H1 (cell line): ENCODE data around the gene MIER2. TPM values are rescaled to one million over a fixed set of nuclear protein-coding genes. Genes with fewer than 3 reads are reported as not detected.

ENCODE experiments used
- CTCF ChIA-PET: fragments of 300-600 bp; sonication (Branson Sonifier 250); formaldehyde crosslinking; loops from one replicate; lab custom pipeline; 2021; ENCODE audit not compliant: partially characterized antibody; lab: Charles Lee
- POLR2A ChIA-PET: fragments of 300-600 bp; sonication (Branson Sonifier 250); formaldehyde crosslinking; loops from one replicate; lab custom pipeline; 2021; ENCODE audit warnings: inconsistent platforms; ENCODE audit not compliant: partially characterized antibody; lab: Charles Lee
- DNase-seq, 2 experiments: peaks; one replicate each; pipeline versions ENCODE4 v3.0.0 to v3.0.0-alpha.2; 2010 to 2022; ENCODE audit warnings: low spot score in 2 of 2, low read depth in 1 of 2, mixed read lengths in 1 of 2
- FAIRE-seq: peaks from 2 replicates; lab custom pipeline; 2011; peaks lifted over from hg19 to GRCh38; lab: Jason Lieb, UNC
- H2AFZ ChIP-seq: 2 replicates; pipeline ENCODE4 v1.8.1; 2012; ENCODE audit warnings: low read length, inconsistent platforms
- H2AK5ac ChIP-seq: 2 replicates; pipeline ENCODE4 v1.6.1; 2013; ENCODE audit warnings: low read depth, low read length
- H2BK120ac ChIP-seq: replicated peaks from 2 replicates; pipeline ENCODE3; 2013; ENCODE audit warnings: low read depth, low read length, inconsistent platforms
- H2BK12ac ChIP-seq: 2 replicates; pipeline ENCODE4 v1.6.1; 2013; ENCODE audit warnings: low read depth, low read length
- H2BK15ac ChIP-seq: 2 replicates; pipeline ENCODE4 v1.6.1; 2013; ENCODE audit warnings: low read length
- H2BK20ac ChIP-seq: 2 replicates; pipeline ENCODE4 v1.6.1; 2013; ENCODE audit warnings: low read length
- H2BK5ac ChIP-seq: 2 replicates; pipeline ENCODE4 v1.6.1; 2013; ENCODE audit warnings: low read depth, low read length
- H3K14ac ChIP-seq: 2 replicates; pipeline ENCODE4 v1.6.1; 2013; ENCODE audit warnings: inconsistent platforms; ENCODE audit not compliant: insufficient read length
- H3K18ac ChIP-seq: 2 replicates; pipeline ENCODE4 v1.6.1; 2013; ENCODE audit warnings: low read length; ENCODE audit errors: extremely low read depth
- H3K23ac ChIP-seq: 2 replicates; pipeline ENCODE4 v1.6.1; 2013; ENCODE audit warnings: inconsistent platforms; ENCODE audit not compliant: insufficient read length
- H3K23me2 ChIP-seq: 2 replicates; pipeline ENCODE4 v1.6.1; 2013; ENCODE audit warnings: low read depth, low read length
- H3K27ac ChIP-seq: 2 replicates; pipeline ENCODE4 v1.6.1; 2011; ENCODE audit warnings: low read depth, low read length, inconsistent platforms
- H3K27me3 ChIP-seq, 4 experiments: replicated peaks in 1 of 4; 1 replicate in 1 of 4; 2 replicates in 3 of 4; pipeline versions ENCODE4 v1.6.1 to v1.8.1; 2011 to 2013; ENCODE audit warnings: low read length in 3 of 4, mild to moderate bottlenecking in 3 of 4, inconsistent platforms in 2 of 4, mixed read lengths in 2 of 4, moderate library complexity in 1 of 4; ENCODE audit not compliant: control insufficient read depth in 3 of 4, insufficient read depth in 3 of 4; ENCODE audit errors: extremely low read depth in 1 of 4
- H3K36me3 ChIP-seq, 4 experiments: 2 replicates each; pipeline versions ENCODE4 v1.6.1 to v1.8.1; 2011 to 2013; ENCODE audit warnings: mild to moderate bottlenecking in 4 of 4, low read length in 3 of 4, moderate library complexity in 2 of 4, control low read depth in 1 of 4, inconsistent platforms in 1 of 4; ENCODE audit not compliant: insufficient read depth in 4 of 4, control insufficient read depth in 2 of 4
- H3K4ac ChIP-seq: replicated peaks from 2 replicates; pipeline ENCODE3; 2013; ENCODE audit warnings: low read length, low read depth, mixed read lengths, inconsistent platforms; ENCODE audit not compliant: insufficient read length
- H3K4me1 ChIP-seq, 4 experiments: replicated peaks in 1 of 4; 1 replicate in 1 of 4; 2 replicates in 3 of 4; pipeline versions ENCODE4 v1.6.1 to v1.8.1; 2011 to 2013; ENCODE audit warnings: low read length in 3 of 4, inconsistent platforms in 2 of 4, mixed read lengths in 1 of 4; ENCODE audit not compliant: insufficient read depth in 4 of 4, control insufficient read depth in 3 of 4
- H3K4me2 ChIP-seq, 2 experiments: 2 replicates each; pipeline versions ENCODE4 v1.6.1 to v1.8.1; 2011 to 2013; ENCODE audit warnings: low read depth in 2 of 2, low read length in 2 of 2, control low read depth in 1 of 2, inconsistent platforms in 1 of 2, mild to moderate bottlenecking in 1 of 2; ENCODE audit not compliant: insufficient read depth in 1 of 2
- H3K4me3 ChIP-seq, 4 experiments: fragments of 200-600, 300-600 bp in 1 of 4; sonication (generic), shearing (Covaris generic), sonication (Bioruptor Twin) in 1 of 4; 2 replicates each; pipeline versions ENCODE4 v1.5.1 to v1.8.1; 2011 to 2016; ENCODE audit warnings: low read length in 4 of 4, low read depth in 3 of 4, control low read depth in 2 of 4, inconsistent platforms in 2 of 4, mild to moderate bottlenecking in 2 of 4, mixed read lengths in 1 of 4, moderate library complexity in 1 of 4; ENCODE audit not compliant: insufficient read depth in 2 of 4; ENCODE audit errors: extremely low read depth in 1 of 4
- H3K56ac ChIP-seq: replicated peaks from 2 replicates; pipeline ENCODE3; 2013; ENCODE audit warnings: low read depth, mild to moderate bottlenecking, mixed read lengths, low read length, inconsistent platforms; ENCODE audit not compliant: insufficient read length
- H3K79me1 ChIP-seq: 2 replicates; pipeline ENCODE4 v1.6.1; 2013; ENCODE audit warnings: low read depth, low read length, control low read depth
- H3K79me2 ChIP-seq, 2 experiments: 2 replicates each; pipeline versions ENCODE4 v1.6.1 to v1.8.1; 2012 to 2013; ENCODE audit warnings: low read length in 2 of 2, mild to moderate bottlenecking in 2 of 2, inconsistent platforms in 1 of 2; ENCODE audit not compliant: insufficient read depth in 2 of 2, control insufficient read depth in 1 of 2
- H3K9ac ChIP-seq, 4 experiments: replicated peaks in 1 of 4; 1 replicate in 1 of 4; 2 replicates in 3 of 4; pipeline versions ENCODE4 v1.6.1 to v1.8.1; 2011 to 2013; ENCODE audit warnings: low read depth in 3 of 4, low read length in 3 of 4, control low read depth in 2 of 4, mild to moderate bottlenecking in 2 of 4, moderate library complexity in 2 of 4, inconsistent platforms in 1 of 4; ENCODE audit errors: extremely low read depth in 1 of 4
- H3K9me3 ChIP-seq, 2 experiments: 2 replicates each; pipeline versions ENCODE4 v1.6.1 to v1.8.1; 2012 to 2013; ENCODE audit warnings: mild to moderate bottlenecking in 2 of 2, moderate library complexity in 2 of 2, control low read depth in 1 of 2, inconsistent platforms in 1 of 2, low read depth in 1 of 2, low read length in 1 of 2, mixed read lengths in 1 of 2; ENCODE audit not compliant: insufficient read depth in 2 of 2
- H4K20me1 ChIP-seq, 2 experiments: replicated peaks in 1 of 2; 2 replicates each; pipeline versions ENCODE3 to v1.8.1; 2011 to 2013; ENCODE audit warnings: inconsistent platforms in 2 of 2, low read length in 2 of 2, mild to moderate bottlenecking in 1 of 2; ENCODE audit not compliant: insufficient read depth in 2 of 2, control insufficient read depth in 1 of 2
- H4K5ac ChIP-seq: 2 replicates; pipeline ENCODE4 v1.6.1; 2013; ENCODE audit warnings: low read length, low read depth, mixed read lengths, inconsistent platforms; ENCODE audit not compliant: insufficient read length
- H4K8ac ChIP-seq: 2 replicates; pipeline ENCODE4 v1.8.0; 2013; ENCODE audit warnings: mild to moderate bottlenecking, moderate library complexity, low read length, inconsistent platforms; ENCODE audit not compliant: insufficient read depth; ENCODE audit errors: extremely low read depth
- H4K91ac ChIP-seq: replicated peaks from 2 replicates; pipeline ENCODE3; 2013; ENCODE audit warnings: low read length, mixed read lengths, inconsistent platforms; ENCODE audit not compliant: insufficient read length
- BRCA1 ChIP-seq: IDR thresholded peaks from 2 replicates; pipeline ENCODE4 v1.6.1; 2012; ENCODE audit warnings: low read depth, low read length, improper control_type of control experiment
- CBX5 ChIP-seq: fragments of 300-800, 300-1000 bp; sonication (generic); IDR thresholded peaks from 2 replicates; pipeline ENCODE4 v1.7.1; 2016; ENCODE audit warnings: antibody characterized with exemption, low read length, low read depth
- CEBPB ChIP-seq: IDR thresholded peaks from 2 replicates; pipeline ENCODE4 v1.6.1; 2012; ENCODE audit warnings: low read depth, low read length
- MAX ChIP-seq: IDR thresholded peaks from 2 replicates; pipeline ENCODE4 v1.6.1; 2012; ENCODE audit warnings: inconsistent platforms
- NANOG ChIP-seq: IDR thresholded peaks from 2 replicates; pipeline ENCODE4 v1.6.1; 2011; ENCODE audit warnings: low read length, low read depth, mild to moderate bottlenecking, inconsistent platforms; ENCODE audit not compliant: insufficient read depth, poor library complexity, severe bottlenecking
- RBBP5 ChIP-seq: IDR thresholded peaks from 2 replicates; pipeline ENCODE4 v1.7.1; 2012; ENCODE audit warnings: low read depth, mild to moderate bottlenecking, inconsistent platforms, low read length, moderate library complexity, borderline replicate concordance
- RFX5 ChIP-seq: IDR thresholded peaks from 2 replicates; pipeline ENCODE4 v1.6.1; 2011; ENCODE audit warnings: low read depth, low read length, improper control_type of control experiment, borderline replicate concordance
- WGBS, 2 experiments: shearing (Covaris generic) in 1 of 2; methylation state at CpG; one replicate each; pipeline versions ENCODE4 v1.1.6 to v1.1.7; 2013 to 2015; ENCODE audit warnings: low lambda C conversion rate in 2 of 2, mixed read lengths in 2 of 2, inconsistent platforms in 1 of 2, low coverage in 1 of 2, missing lambda C conversion rate in 1 of 2; ENCODE audit not compliant: insufficient replicate concordance in 2 of 2, insufficient coverage in 1 of 2, insufficient read length in 1 of 2; ENCODE audit errors: extremely low coverage in 1 of 2, missing lambda C conversion rate in 1 of 2; 5-methylcytosine and 5-hydroxymethylcytosine counted together
- polyA plus RNA-seq, 7 experiments: library from polyadenylated mRNA; depleted of rRNA in 3 of 7; stranded (reverse) in 5 of 7; unstranded in 2 of 7; fragments of >200 nt in 5 of 7; fragments of 200-250 nt in 2 of 7; gene quantifications; 1 replicate in 5 of 7; 2 replicates in 1 of 7; 4 replicates in 1 of 7; pipeline versions ENCODE4 v1.2.1 to v1.2.3, GENCODE V29; 2011 to 2013; ENCODE audit warnings: missing spikeins in 2 of 7, mixed read lengths in 2 of 7
- total RNA-seq: library from RNA; stranded (reverse); fragmentation: NEBNext Ultra II Directional; extraction: Animal tissue kit (Norgen Biotek cat#: 25700); gene quantifications from 2 replicates; pipeline ENCODE4 v1.2.1, GENCODE V29; 2021

MIER2 gene
- total and polyA plus RNA-seq, 2 of the 8 experiments (the other 6 are each of a cell fraction or from before 2014, with no cell fraction given) = 30.3 to 48.3 TPM

- Histone ChIP-seq H4K20me1 (peaks cover 20 to 39% of the 10 kb centered on the region in 2 experiments), H4K8ac (no peak overlapping the region), H2BK120ac (no peak overlapping the region), H2AFZ (no peak overlapping the region), H2BK5ac (peak overlapping the region; percentile 32), H3K27ac (no peak overlapping the region), H3K14ac (no peak overlapping the region), H2BK15ac (no peak overlapping the region), H3K27me3 (peaks cover 0 to 7% (median 4%) of the 10 kb centered on the region in 4 experiments; a peak in 3 of 7 replicates), H3K9ac (peak overlapping the region in 3 of 4 experiments; percentile 26 to 41 (median 41); a peak in 4 of 7 replicates), H3K4me2 (peak overlapping the region; percentile 67 to 83), H2AK5ac (no peak overlapping the region), H3K9me3 (no peaks in the 10 kb centered on the region), H3K23me2 (peaks cover 9% of the 10 kb centered on the region; the same call in 1 of the 2 replicates), H3K23ac (no peak overlapping the region), H2BK20ac (no peak overlapping the region), H3K4me3 (peak overlapping the region; percentile 52 to 85 (median 61)), H4K5ac (no peak overlapping the region), H3K36me3 (no peaks in the 10 kb centered on the region; a peak in 3 of 8 replicates), H3K79me2 (peaks cover 46 to 57% of the 10 kb centered on the region in 2 experiments), H4K91ac (no peak overlapping the region), H3K4ac (no peak overlapping the region), H3K56ac (no peak overlapping the region), H3K4me1 (peaks cover 0 to 15% (median 9%) of the 10 kb centered on the region in 4 experiments; a peak in 6 of 7 replicates), H2BK12ac (no peak overlapping the region), H3K18ac (no peak overlapping the region), H3K79me1 (peaks cover 20% of the 10 kb centered on the region)
- WGBS, 2 experiments = 85% methylated on average over 19 of the region's 19 CpGs; no CpG with 5 or more reads in 1 of the 2 experiments
- ChIA-PET CTCF (interaction anchor here (0.8 to 1.6 kb wide), 6 partner anchors 15 to 172 kb away, joined by 3 to 7 read pairs (median 4); partner anchors contain the start of gene TPGS1), POLR2A (interaction anchor here (0.7 to 2.4 kb wide), 9 partner anchors 13 to 189 kb away, joined by 3 to 9 read pairs (median 4); no protein-coding TSS in a partner anchor)
- FAIRE-seq (no peak), DNase-seq (no peak)
- TF ChIP-seq BRCA1 = no peak
- TF ChIP-seq NANOG = no peak
- TF ChIP-seq CEBPB = no peak
- TF ChIP-seq CBX5 = no peak
- TF ChIP-seq RFX5 = no peak
- TF ChIP-seq RBBP5 = no peak
- no peak for TF ChIP-seq MAX
Measured at GRCh38 chr19:343451-343931, 1.1 kb downstream of the MIER2 start.
